Jurkat, Clone E6-1 (cell line): Measurements from ENCODE around the gene WDR26.

ENCODE experiments used
- DNase-seq: peaks from one replicate; pipeline ENCODE4 v3.0.0-alpha.2; 2011; ENCODE audit warnings: low read depth, low spot score
- H3K4me3 ChIP-seq: 2 replicates; pipeline ENCODE4 v1.5.1; 2011; ENCODE audit warnings: mild to moderate bottlenecking, low read length, control low read depth, moderate library complexity

WDR26 gene

DNA sequence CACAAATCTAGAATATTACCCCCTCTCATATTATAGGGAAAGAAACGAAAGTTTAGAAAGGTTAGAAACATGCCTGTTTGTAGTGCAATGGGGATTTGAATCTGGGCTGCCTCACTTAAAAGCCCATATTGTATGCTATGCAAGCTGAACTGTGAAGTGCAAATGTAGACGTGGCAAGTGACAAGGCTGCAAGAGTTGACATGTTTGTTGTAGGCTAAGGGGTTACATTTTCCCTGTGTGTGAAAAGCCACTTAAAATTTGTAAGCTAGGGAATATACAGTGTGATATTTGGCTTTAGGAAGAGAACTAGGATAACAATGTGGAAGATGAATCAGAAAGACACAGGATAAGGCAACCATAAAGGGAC is 29.0 kb downstream of the WDR26 start:
- H3K4me3 ChIP-seq: no peak overlapping the region
- no peak for DNase-seq

DNA sequence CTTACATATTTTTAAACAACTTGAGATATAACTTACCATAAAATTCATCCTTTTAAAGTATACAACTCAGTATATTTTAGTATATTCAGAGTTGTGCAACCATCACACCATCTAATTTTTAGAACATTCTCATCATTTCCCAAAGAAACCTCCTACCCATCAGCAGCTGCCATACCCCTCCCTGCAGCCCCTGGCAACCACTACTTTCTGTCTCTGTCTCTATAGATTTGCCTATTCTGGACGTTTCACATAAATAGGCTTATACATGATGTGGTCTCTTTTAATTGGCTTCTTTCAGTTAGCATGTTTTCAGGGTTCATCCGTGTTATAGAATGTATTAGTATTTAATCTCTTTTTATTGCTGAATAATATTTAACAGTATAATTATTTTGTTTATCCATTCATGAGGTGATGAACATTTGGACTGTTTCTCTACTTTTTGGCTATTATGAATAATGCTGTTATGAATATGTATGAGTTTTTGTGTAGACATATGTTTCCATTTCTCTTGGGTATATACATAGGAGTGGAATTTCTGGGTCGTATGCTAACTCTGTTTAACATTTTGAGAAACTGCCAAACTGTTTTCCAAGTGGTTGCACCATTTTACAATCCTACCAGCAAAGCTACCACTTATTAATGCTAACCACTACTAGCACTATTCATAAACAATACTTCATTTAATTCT is 29.5 kb downstream of the WDR26 start:
- DNase-seq: no peak
- H3K4me3 ChIP-seq: no peak overlapping the region

DNA sequence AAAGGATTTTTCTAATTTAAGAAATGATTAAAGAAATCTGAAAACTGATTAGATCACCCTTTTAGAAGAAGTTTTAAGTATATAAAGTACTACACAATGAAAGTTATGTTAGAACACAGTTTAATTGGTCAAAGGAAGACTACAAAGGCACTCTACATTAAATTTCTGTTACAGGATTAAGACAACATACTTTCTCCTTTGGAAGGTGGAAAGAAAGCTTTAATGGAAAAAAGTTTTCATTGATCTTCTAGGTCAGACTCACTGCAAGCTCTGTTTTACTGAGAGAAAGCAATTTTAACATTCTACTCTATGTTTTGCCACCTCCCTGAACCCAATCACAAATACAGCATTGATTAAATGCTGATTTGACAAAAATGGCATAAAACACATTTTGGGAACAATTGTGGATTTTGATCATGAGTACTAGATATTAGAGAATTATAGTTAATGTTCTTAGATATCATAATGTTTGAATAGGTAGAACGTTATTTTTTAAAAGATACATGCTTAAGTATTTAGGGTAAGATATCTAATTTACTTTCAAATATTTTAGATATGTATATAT is 32.0 kb downstream of the WDR26 start:
- no peak overlapping the region for H3K4me3 ChIP-seq
- no peak for DNase-seq

DNA sequence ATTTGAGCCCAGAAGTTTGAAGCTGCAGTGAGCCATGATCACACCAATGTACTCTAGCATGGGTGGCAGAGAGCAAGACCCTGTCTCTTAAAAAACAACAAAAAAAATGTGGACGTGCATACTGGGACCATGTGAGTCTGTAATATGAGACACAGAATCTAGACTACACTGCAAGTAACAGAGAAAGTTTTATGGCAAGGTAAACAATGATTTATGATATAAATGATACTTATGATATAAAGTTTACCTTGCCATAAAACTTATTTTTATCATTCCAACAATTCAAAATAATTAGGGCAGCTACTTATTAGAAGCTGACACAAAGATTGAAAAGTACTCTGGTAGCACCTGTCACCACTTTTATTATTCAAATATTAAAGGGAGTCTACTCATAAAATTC is 34.7 kb downstream of the WDR26 start:
- no peak overlapping the region for H3K4me3 ChIP-seq
- DNase-seq: no peak

DNA sequence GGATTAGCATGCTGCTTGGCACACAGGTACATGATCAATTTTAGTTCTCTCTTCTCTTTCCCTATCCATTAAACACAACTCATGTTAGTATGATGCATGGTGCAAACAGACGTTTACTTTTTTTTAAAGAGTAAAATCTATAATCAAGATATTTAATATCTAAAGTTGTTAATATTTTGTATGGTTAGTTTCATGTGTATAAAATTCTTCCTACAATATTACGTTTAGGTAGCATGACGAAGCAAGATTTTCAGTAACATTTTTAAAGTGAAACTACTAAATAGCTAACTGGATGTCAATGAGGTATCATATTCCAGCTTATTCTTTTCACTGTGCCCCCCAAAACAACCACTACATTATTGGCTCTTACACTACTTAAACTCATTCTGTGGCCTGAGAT is 41.3 kb downstream of the WDR26 start:
- H3K4me3 ChIP-seq: no peak overlapping the region
- DNase-seq: no peak

DNA sequence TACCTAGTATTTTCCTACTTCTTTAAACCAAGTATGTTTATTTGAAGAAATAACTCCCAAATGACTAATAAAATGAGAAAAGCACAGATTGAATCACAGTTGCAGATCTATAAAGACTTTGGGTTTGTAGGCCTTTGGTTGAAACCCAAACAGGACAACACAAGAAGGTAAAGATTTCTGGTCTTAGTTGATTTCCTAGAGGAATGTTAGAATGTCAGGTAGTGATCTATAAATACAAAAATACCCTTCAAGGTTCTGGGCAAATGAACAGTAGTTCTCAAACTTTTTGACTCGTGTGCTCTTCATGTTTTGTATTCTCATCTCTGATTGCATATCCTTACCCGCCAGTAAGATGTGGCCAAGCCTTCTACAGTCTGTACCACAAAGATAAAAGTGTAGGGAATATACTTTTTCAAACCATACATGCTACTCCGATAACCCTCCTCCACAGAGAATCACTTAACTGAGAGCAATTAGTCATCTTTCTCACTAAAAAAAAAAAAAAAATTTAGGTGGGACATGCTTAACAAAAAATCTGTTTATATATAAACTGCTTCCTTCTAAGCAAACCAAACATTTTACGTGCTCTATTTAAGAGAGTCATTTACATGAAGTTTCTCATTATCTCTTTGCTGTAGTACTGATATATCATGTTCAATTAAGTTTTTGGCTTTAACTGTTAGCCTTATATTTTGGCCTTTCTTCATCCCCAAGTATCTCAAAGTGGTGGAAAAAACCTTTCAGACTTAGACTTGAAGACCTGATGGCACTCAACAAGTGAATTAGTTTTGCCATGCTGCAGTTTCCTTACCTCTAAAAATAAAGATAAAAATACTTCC is 42.0 kb downstream of the WDR26 start:
- peak; percentile 41 for DNase-seq
- H3K4me3 ChIP-seq: no peak overlapping the region

DNA sequence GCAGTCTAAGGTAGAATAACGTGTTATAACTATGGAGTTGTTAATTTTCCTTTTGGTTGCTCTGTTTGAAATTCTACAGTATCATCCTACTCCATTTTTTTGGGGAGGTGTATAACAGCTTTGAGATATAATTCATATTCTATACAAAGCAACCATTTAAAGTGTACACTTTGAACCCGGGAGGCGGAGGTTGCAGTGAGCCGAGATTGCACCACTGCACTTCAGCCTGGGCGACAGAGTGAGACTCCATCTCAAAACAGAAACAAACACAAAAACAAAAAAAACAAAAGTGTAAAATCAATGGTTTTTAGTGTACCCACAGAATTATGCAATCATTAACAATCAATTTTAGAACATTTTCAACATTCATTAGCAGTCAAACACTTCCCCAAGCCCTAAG is 44.1 kb downstream of the WDR26 start:
- no peak overlapping the region for H3K4me3 ChIP-seq
- no peak for DNase-seq

DNA sequence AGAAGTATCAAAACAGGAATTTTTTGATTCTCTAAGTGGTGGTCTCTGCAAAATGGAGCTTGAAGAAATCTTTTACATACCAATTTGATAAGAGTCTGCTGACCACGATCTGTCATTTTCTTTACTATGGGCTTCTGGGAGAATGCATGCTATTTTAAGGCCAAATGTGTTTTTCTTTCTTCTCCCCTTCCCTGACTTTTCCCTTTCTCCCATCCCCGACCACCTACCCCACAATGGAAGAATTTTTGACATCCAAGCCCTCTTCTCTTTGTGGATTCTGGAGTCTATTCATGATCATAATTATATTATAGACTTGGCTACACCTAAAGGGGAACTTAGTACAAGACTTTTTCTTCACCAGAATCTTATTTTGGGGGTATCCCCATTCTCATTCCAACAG is 46.7 kb downstream of the WDR26 start:
- H3K4me3 ChIP-seq: no peak overlapping the region
- DNase-seq: no peak

DNA sequence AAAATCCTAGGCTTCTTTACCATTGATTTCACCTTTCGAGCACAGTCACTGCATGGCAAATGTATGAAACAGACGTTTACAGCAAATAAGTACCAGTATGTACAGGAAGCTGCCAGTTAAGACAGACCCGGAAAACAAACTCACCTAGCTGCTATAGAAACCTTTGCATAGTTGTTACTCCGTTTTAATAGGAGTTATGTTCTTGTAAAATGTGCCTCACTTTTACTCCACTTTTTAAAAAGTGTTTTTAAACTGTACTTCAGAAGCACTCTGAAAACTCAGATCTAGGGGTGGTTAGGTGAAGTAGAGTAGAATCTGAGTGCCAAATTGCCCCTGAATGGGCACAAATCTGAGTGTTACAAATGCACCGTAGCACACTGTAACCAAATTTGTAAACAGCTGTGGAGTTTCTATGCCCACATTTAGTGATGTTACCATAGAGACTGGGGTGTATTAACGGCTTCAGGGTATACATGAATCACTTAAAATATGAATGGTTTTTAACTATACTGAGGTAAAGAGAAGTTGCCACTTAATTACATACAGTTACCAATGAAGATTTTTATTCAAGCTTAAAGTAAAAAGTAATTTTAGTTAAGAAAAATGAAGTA is 47.2 kb downstream of the WDR26 start:
- peak overlapping the region; percentile 22 for H3K4me3 ChIP-seq
- peak; percentile 66 for DNase-seq

DNA sequence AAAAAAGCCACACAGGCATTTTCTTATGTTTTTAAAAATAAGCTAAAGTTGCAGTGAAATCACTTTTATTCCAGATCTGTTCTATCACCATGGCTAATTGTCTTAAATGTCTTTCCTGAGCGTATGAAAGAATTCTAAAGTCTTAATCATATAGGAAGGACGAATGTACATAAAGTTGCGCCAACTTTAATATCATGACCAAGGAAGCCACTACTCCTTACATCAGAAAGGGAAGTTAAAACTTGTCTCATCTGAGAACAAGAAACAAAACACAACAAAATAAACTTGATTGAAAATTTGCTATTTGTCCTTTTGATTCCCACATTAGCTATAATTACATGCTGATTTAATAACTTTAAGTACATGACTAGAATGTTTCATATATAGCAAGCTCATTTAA is 51.4 kb downstream of the WDR26 start:
- H3K4me3 ChIP-seq: no peak overlapping the region
- no peak for DNase-seq

DNA sequence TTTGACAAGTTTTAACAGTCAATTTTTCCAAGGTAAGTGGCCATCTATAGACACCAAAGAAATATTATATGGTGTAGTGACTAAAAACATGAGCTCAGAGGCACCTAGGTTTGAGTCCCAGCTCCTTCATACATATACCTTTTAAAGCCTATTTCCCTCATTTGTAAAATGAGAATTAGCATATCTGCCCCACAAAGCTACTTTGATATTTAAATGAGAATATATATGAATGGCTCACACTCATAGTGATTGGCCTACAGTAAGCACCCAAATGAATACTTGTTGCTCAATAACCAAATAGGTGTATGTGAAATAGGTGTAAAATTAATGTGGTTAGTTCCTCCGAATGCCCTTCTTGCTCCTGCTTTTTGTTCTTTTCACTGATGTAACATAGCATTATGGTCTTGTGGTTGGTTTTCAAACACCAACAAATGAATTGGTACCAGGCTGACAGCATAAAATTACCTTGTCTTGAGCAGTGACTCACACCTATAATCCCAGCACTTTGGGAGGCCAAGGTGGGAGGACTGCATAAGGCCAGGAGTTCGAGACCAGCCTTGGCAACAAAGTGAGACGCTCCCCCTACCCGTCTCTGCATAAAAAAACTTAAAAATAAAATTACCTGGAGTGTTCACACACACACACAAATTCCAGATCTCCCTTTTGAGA is 52.6 kb downstream of the WDR26 start:
- H3K4me3 ChIP-seq: no peak overlapping the region
- no peak for DNase-seq

DNA sequence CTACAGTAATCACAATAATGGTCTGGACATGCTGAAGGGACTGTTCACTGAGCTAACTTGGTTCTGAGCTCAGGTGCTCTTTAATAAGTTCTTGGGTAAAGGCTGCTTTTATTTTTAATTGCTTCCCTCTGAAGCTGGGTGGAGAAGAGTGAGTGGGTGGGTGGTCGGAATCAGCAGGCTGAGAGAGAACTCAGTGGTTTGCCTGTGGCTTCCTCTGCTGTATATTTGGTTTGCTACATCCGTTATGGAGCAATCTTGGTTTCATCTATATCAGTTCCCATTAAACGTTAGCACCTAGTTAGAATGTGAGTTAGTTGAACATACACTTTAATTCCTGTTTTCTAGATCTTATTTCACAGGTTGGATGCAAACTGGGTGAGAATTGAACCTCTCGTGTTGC is 54.6 kb downstream of the WDR26 start:
- H3K4me3 ChIP-seq: peak overlapping the region; percentile 16
- DNase-seq: peak; percentile 94

DNA sequence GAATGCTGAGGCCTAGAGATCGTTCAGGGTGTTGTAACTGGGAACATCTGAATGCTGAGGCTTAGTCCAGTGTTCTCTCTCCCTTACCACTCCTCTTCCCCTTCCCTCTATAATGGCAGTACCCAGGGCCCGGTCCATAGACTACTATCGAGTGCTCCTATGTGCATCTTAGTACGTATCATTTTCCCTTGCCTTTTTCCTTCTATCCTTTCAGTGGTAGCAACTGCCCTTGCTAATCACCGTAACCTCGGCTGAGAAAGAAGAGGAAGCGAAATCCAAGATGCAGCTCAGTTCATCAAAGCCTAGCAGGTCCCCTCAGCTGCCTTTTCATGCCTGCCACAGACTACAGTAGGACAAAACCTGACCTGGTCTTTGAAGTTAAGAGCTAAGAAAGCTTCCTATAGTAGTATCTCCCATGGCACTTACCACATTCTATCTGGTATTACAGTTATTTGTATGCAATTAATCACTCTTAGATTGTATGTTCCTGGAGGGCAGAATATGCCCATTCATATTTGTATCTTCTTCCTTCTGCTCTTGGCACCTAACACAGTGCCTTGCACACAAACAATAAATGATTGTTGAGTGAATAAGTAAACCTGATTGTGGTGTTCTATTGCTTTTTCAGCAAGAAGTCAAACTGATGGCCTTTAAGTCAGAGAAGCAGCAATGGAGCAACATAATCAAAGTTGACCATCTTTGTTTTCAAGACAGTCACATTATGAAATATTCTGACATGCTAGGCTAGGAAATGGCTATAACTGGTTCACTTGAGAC is 55.6 kb downstream of the WDR26 start:
- H3K4me3 ChIP-seq: no peak overlapping the region
- DNase-seq: peak; percentile 54

DNA sequence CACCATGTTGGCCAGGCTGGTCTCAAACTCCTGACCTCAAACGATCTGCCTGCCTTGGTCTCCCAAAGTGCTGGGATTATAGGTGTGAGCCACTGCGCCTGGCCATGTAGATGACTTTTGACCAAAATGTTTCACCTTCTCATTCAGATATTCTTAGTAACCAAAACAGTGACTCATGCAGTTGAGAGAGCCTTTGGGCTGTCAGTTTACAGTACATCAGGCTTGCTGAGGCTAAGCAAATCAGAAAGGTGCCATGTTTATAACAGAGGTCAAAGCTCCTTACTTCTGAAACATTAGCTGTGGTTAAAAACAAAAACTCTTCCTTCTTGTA is 57.0 kb downstream of the WDR26 start:
- no peak overlapping the region for H3K4me3 ChIP-seq
- no peak for DNase-seq

DNA sequence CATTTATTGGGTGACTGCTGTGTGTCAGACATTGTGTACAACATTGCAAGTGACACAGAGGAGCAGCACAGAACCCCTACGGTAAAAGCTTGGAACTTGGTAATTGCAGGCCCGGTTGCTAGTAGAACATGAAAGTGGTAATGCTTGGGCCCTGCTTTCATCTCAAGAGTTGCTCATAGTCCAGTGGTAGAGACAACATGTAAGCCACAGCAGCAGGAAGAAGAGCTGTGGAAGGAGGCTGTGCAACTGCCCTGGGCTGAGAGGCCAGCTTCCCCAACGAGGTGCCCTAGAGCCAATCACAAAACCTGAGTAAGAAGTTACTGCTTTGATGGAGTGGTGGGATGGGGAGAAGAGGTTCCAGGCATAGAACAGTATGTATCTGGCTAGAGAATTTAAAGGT is 59.5 kb downstream of the WDR26 start:
- H3K4me3 ChIP-seq: no peak overlapping the region
- DNase-seq: no peak

DNA sequence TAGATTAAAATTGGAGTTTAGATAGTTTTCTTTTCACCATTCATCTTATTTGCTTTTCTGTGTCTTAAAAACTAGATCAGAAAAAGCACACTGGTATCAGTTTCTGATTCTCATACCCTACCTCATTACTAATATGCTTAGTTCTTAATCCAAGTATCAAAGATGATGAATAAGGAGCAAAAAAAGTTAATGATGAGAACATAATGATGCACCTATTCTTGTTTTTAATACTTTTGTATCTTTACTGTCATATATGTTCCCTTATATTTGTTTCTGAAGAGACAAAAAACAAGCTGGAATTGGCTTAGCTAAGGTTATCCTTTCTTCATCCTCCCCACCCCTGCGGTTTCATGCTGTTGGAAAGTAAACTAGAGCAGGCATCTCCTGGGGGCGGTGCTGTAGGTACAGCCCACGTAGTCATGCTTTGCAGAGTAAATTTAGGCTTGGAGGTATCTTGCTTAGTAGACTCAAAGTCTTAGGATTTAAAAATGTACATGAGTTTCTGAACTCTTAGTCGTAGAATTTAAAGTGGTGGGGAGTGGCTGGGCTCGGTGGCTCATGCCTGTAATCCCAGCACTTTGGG is 61.5 kb downstream of the WDR26 start:
- DNase-seq: no peak
- no peak overlapping the region for H3K4me3 ChIP-seq

DNA sequence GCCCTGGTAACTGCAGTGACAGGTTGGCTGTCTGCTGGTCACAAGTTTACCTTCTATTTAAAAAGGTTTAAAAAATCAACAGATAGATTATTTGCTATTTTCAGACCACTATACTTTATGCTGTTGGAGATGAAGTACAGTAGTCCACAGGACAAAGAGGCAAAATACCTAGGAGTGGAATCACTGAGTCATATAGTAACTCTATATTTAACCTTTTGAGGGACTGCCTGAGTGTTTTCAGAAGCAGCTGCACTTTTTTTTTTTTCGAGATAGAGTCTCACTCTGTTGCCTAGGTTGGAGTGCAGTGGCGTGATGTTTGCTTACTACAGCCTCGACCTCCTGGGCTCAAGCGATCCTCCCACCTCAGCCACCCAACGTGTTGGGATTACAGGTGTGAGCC is 66.2 kb downstream of the WDR26 start:
- H3K4me3 ChIP-seq: no peak overlapping the region
- no peak for DNase-seq

DNA sequence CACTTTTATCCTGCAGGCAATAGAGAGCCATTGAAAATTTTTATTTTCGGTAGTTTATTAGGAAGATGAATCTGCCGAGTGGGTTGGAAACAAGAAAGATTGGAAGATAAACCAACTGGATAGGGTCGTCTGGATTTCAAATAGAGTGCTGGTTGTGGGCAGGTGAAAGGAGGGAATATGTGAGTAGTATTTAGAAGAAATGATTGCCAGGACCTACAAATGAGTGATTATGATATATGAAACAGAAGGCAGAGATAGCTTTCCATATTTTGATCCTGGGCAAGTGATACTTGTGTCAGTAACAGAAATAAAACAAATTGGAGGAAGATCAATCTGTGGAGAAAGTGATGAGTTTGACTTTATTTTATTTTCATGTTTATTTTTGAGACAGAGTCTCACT is 75.4 kb downstream of the WDR26 start:
- no peak overlapping the region for H3K4me3 ChIP-seq

DNA sequence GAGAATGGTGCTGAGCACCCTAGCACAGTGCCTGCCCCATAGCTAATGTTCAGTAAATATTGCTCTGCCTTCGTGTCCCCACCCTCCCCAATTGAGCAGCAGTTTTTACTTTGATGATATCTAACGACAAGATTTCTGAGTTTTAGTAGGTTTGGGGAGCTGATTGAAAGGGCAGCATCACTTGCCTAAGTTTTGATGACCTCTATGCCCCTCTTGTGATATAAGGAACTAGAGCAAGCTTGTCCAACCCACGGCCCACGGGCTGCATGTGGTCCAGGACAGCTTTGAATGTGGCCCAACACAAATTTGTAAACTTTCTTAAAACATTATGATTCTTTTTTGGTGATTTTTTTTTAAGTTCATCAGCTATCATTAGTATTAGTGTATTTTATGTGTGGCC is 76.4 kb downstream of the WDR26 start:
- no peak for DNase-seq
- H3K4me3 ChIP-seq: peak overlapping the region; percentile 61; the same call in 1 of the 2 replicates

More for the DNA sequence above, 75.4 kb downstream of the WDR26 start:
- no peak for DNase-seq
